DOHH2 (cell line): ENCODE data around the gene CDS1.

Source experiments
- H3F3A ChIP-seq: fragments of 200-600 bp; sonication (generic), shearing (Covaris generic); 2 replicates; pipeline ENCODE4 v1.6.0; 2016; ENCODE audit warnings: antibody characterized with exemption, mild to moderate bottlenecking; ENCODE audit not compliant: control insufficient read depth, insufficient read depth
- H3K27ac ChIP-seq: fragments of 200-600 bp; sonication (generic); 2 replicates; pipeline ENCODE4 v1.5.1; 2014; ENCODE audit warnings: low read depth, mild to moderate bottlenecking, low read length, moderate library complexity
- H3K27me3 ChIP-seq: fragments of 200-600 bp; sonication (generic); 2 replicates; pipeline ENCODE4 v1.6.1; 2014; ENCODE audit warnings: mild to moderate bottlenecking, low read length, mixed read lengths; ENCODE audit not compliant: control insufficient read depth
- H3K36me3 ChIP-seq: fragments of 200-600 bp; sonication (generic); 2 replicates; pipeline ENCODE4 v1.6.1; 2014; ENCODE audit warnings: mild to moderate bottlenecking, low read length, moderate library complexity, mixed read lengths; ENCODE audit not compliant: control insufficient read depth
- H3K4me1 ChIP-seq: fragments of 200-600 bp; sonication (generic); 2 replicates; pipeline ENCODE4 v1.6.1; 2014; ENCODE audit warnings: mild to moderate bottlenecking, low read length, mixed read lengths; ENCODE audit not compliant: control insufficient read depth
- H3K4me2 ChIP-seq: fragments of 200-600 bp; sonication (generic); 2 replicates; pipeline ENCODE4 v1.6.0; 2014; ENCODE audit warnings: mild to moderate bottlenecking, low read length, moderate library complexity
- H3K4me3 ChIP-seq: fragments of 200-600 bp; sonication (generic); 2 replicates; pipeline ENCODE4 v1.5.1; 2014; ENCODE audit warnings: mild to moderate bottlenecking, low read length, mixed read lengths
- H3K79me2 ChIP-seq: fragments of 200-600 bp; sonication (generic); 2 replicates; pipeline ENCODE4 v1.6.1; 2014; ENCODE audit warnings: mild to moderate bottlenecking, low read length, mixed read lengths; ENCODE audit not compliant: control insufficient read depth
- H3K9me2 ChIP-seq: fragments of 200-600 bp; sonication (generic); replicated peaks from 2 replicates; pipeline ENCODE4 v1.6.1; 2014; ENCODE audit warnings: mild to moderate bottlenecking, low read length, mixed read lengths; ENCODE audit not compliant: control insufficient read depth
- H3K9me3 ChIP-seq: fragments of 200-600 bp; sonication (generic); 2 replicates; pipeline ENCODE4 v1.6.1; 2014; ENCODE audit warnings: antibody characterized with exemption, low read length, mixed read lengths; ENCODE audit not compliant: control insufficient read depth, insufficient read depth
- H4K20me1 ChIP-seq: fragments of 200-600 bp; sonication (generic); 2 replicates; pipeline ENCODE4 v1.6.0; 2014; ENCODE audit warnings: low read depth, mild to moderate bottlenecking, antibody characterized with exemption, low read length, moderate library complexity; ENCODE audit not compliant: control insufficient read depth, insufficient read depth
- CTCF ChIP-seq: fragments of 200-600 bp; sonication (generic); IDR thresholded peaks from one replicate; pipeline ENCODE4 v1.5.1; 2014; ENCODE audit warnings: antibody characterized with exemption, mild to moderate bottlenecking, low read depth, low read length; ENCODE audit not compliant: poor library complexity, severe bottlenecking
- EZH2phosphoT487 ChIP-seq: fragments of 200-600 bp; sonication (generic); IDR thresholded peaks from 2 replicates; pipeline ENCODE4 v1.6.1; 2017; ENCODE audit warnings: borderline replicate concordance, mild to moderate bottlenecking, antibody characterized with exemption, low read length, moderate library complexity, mixed read lengths

Gene CDS1

DNA sequence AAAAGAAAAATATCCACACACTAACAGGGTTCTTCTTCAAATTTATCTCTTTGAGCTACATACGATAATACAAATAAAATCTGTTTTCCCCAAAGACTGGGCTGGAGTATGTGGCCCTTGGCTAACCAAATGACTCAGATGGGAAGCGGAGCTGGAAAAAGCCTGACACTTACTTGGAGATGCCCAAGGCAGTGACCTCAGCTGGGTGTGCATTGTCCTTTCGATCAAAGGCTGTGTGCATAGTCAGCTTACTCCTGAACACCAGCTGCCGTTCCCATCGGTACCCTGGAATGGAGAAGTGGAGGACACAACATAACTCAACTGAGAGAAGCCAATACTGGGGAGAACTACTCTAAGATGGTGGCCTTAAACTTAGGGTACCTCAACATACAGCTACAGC, 95.1 kb downstream of the CDS1 start:
- Histone ChIP-seq H3K9me3 (no peaks in the 10 kb centered on the region), H3K36me3 (no peaks in the 10 kb centered on the region), H3K27ac (no peak overlapping the region), H3F3A (no peaks in the 10 kb centered on the region), H3K9me2 (no peaks in the 10 kb centered on the region), H3K4me3 (no peak overlapping the region), H3K79me2 (no peaks in the 10 kb centered on the region), H3K4me1 (no peaks in the 10 kb centered on the region), H3K27me3 (no peaks in the 10 kb centered on the region), H3K4me2 (no peak overlapping the region), H4K20me1 (no peaks in the 10 kb centered on the region)
- TF ChIP-seq EZH2phosphoT487, result no peak
- TF ChIP-seq CTCF, result no peak

DNA sequence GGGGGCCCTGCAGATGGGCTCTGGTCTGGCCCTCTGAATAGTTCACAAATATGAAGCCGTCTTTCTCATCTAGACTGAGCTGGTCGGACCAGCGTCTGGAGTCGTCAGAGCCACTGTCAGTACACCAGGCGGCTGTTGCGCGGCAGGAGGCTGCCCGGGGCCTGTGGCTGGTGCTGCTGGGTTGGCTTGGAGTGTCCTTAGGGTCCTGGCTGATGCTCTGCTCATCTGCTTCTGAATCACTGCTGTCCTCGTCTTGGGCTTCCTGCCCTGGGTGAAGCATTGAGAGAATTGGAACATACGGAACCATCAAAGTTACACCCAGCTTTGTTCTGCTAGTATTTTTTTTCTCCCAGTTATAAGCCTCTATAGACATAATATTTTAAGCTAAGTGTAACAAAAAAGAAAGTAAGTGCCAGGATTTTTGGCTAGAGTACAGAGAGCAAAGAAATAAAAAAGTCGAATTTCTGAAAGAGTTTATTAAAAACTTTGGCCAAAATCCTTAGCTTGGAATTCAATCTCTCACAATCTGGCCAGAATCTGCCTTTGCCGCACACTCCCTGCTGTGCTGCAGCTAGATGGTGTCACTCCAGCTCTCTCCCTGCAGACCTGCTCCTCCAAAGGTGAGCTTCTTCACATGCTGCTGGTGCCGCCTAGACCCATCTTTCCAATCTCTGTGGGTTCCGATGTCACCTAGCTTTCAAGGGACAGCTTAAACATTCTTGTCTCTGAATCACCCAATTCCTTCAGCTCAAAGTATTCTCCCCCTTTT, 96.2 kb downstream of the CDS1 start:
- TF ChIP-seq EZH2phosphoT487, result no peak
- no peak for TF ChIP-seq CTCF
- no peak overlapping the region for H3K4me3 ChIP-seq
- no peak overlapping the region for H3K27ac ChIP-seq
- no peaks in the 10 kb centered on the region for H3K27me3 ChIP-seq
- H4K20me1 ChIP-seq, result no peaks in the 10 kb centered on the region
- H3K4me1 ChIP-seq, result no peaks in the 10 kb centered on the region
- no peak overlapping the region for H3K4me2 ChIP-seq
- H3F3A ChIP-seq, result no peaks in the 10 kb centered on the region
- H3K79me2 ChIP-seq, result no peaks in the 10 kb centered on the region
- H3K9me3 ChIP-seq, result no peaks in the 10 kb centered on the region
- H3K36me3 ChIP-seq, result no peaks in the 10 kb centered on the region
- H3K9me2 ChIP-seq, result no peaks in the 10 kb centered on the region

DNA sequence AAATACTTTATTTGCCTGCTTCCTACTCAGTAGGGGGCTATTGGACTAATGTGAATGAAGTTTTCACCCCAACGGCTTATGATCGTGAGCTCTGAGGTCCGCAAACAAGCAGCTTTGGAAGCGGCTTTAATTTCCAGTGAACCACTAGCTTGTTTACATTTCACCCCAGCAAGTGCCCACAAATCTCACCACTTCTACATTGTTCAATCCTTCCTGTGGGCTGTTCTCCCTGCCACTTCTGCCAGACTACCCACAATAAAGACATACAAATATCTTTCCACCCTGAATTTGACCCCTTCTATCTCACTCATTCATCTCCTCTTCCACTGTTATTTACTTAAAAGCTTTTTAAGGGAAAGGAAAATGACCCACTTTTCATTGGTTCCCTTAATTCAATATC, 98.0 kb downstream of the CDS1 start:
- Histone ChIP-seq H3K27me3 (no peaks in the 10 kb centered on the region), H3K36me3 (no peaks in the 10 kb centered on the region), H3K9me3 (no peaks in the 10 kb centered on the region), H3K79me2 (no peaks in the 10 kb centered on the region), H4K20me1 (no peaks in the 10 kb centered on the region), H3K9me2 (no peaks in the 10 kb centered on the region), H3K4me1 (no peaks in the 10 kb centered on the region), H3K4me2 (no peak overlapping the region), H3K4me3 (no peak overlapping the region), H3F3A (no peaks in the 10 kb centered on the region), H3K27ac (no peak overlapping the region)
- no peak for TF ChIP-seq CTCF
- TF ChIP-seq EZH2phosphoT487, result no peak
